Muscle of leg (tissue), 16 donors: ENCODE data around the gene MYH10. TPM values are rescaled to one million over a fixed set of nuclear protein-coding genes. Genes with fewer than 3 reads are reported as not detected.

Experiments used
- DNase-seq: peaks from one replicate; pipeline ENCODE4 v3.0.0; 2013
- H3K27ac ChIP-seq: one replicate; pipeline ENCODE4 v1.5.1; 2013; ENCODE audit warnings: mild to moderate bottlenecking, low read length, control low read depth
- H3K27me3 ChIP-seq: one replicate; pipeline ENCODE4 v1.6.1; 2013; ENCODE audit warnings: low read length; ENCODE audit not compliant: control insufficient read depth, insufficient read depth
- H3K36me3 ChIP-seq: one replicate; pipeline ENCODE4 v1.6.1; 2013; ENCODE audit warnings: low read length; ENCODE audit not compliant: control insufficient read depth, insufficient read depth
- H3K4me1 ChIP-seq: one replicate; pipeline ENCODE4 v1.6.1; 2013; ENCODE audit warnings: low read length; ENCODE audit not compliant: control insufficient read depth, insufficient read depth
- H3K4me3 ChIP-seq: one replicate; pipeline ENCODE4 v1.5.1; 2013; ENCODE audit warnings: low read length, control low read depth
- H3K9me3 ChIP-seq: replicated peaks from 2 replicates; pipeline ENCODE4 v1.6.1; 2013; ENCODE audit warnings: low read depth, low read length; ENCODE audit not compliant: control insufficient read depth
- WGBS: methylation state at CpG from one replicate; pipeline ENCODE4 v1.1.5; 2013; ENCODE audit warnings: missing lambda C conversion rate; ENCODE audit not compliant: insufficient coverage; 5-methylcytosine and 5-hydroxymethylcytosine counted together
- long read RNA-seq, 11 donors: transcript quantifications; one replicate each; lab custom pipeline, GENCODE V29; 2026
- polyA plus RNA-seq, 8 donors: library from polyadenylated mRNA; unstranded; fragments of 120-200 nt; gene quantifications; one replicate each; pipeline versions ENCODE4 v1.2.1 to v1.2.3, GENCODE V29; 2013; ENCODE audit warnings: inconsistent platforms in 1 of 8, low replicate concordance in 1 of 8; ENCODE audit not compliant: insufficient read length in 8 of 8, insufficient read depth in 1 of 8
- total RNA-seq: library from RNA; stranded (reverse); fragments of 120-200 nt; gene quantifications from one replicate; pipeline ENCODE4 v1.2.4, GENCODE V29; 2013

The MYH10 gene
- 57.6 TPM for total RNA-seq
- polyA plus RNA-seq: 10 to 100 TPM; 44.2 to 92.6 (median 73.2) TPM
- long read RNA-seq, donor 1, partial matches to known transcripts: 6 of 6 reads
- long read RNA-seq, donor 1, other reads (novel, unspliced or antisense): 0 of 6 reads
- long read RNA-seq, donor 2, partial matches to known transcripts: 0 of 1 reads
- long read RNA-seq, donor 2, other reads (novel, unspliced or antisense): 0 of 1 reads
- long read RNA-seq, donor 3, partial matches to known transcripts: 26 of 26 reads
- long read RNA-seq, donor 3, other reads (novel, unspliced or antisense): 0 of 26 reads
- long read RNA-seq, donor 4, partial matches to known transcripts: 5 of 5 reads
- long read RNA-seq, donor 4, other reads (novel, unspliced or antisense): 0 of 5 reads
- long read RNA-seq, donor 5, partial matches to known transcripts: 62 of 64 reads
- long read RNA-seq, donor 5, other reads (novel, unspliced or antisense): 0 of 64 reads
- long read RNA-seq, donor 6, full-length matches to known transcripts: 2 of 8 reads
- long read RNA-seq, donor 6, partial matches to known transcripts: 6 of 8 reads
- long read RNA-seq, donor 6, other reads (novel, unspliced or antisense): 0 of 8 reads
- long read RNA-seq, donor 7, partial matches to known transcripts: 7 of 10 reads
- long read RNA-seq, donor 7, other reads (novel, unspliced or antisense): 0 of 10 reads
- long read RNA-seq, donor 8, partial matches to known transcripts: 0 of 1 reads
- long read RNA-seq, donor 8, other reads (novel, unspliced or antisense): 0 of 1 reads
- long read RNA-seq, donor 9, partial matches to known transcripts: 5 of 6 reads
- long read RNA-seq, donor 9, other reads (novel, unspliced or antisense): 0 of 6 reads
- long read RNA-seq, donor 10, full-length matches to known transcripts: 2 of 17 reads
- long read RNA-seq, donor 10, partial matches to known transcripts: 15 of 17 reads
- long read RNA-seq, donor 10, other reads (novel, unspliced or antisense): 0 of 17 reads
- long read RNA-seq, donor 11: 0 reads

DNA sequence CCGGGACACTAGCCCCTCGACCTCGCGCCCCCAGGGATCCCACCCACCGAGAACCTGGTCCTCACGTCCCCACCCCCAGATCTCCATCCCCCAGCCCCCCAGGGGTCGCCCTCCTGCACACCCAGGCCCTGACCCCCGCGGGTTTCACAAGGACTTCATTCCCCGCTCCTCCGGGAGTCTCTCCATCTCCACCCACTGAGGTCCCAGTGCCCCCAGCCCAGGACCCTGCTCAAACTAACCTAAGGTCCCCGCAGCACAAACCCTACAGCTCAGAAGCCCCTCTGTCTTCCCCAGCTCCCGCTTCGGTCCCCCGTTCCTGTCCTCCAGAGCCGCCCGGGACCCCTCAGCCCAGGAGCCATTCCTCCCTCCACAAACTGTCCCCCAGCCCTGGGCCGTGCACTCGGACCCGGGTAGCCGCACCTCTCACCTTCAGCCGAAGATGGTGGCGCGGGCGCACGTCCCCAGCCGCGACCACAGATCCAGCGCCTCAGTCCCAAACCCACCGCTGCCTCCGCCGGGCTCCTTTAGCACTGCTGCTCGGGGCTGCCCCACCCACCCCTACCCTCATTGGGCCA is at the start of gene MYH10:
MYH10 (minus strand) TSS at position 499 of the 575 bp plus-strand sequence. CDS start 7,479 bp downstream, outside the sequence.
- no peaks in the 10 kb centered on the region for H3K9me3 ChIP-seq
- peak; percentile 44 for DNase-seq
- under 1% methylated on average over 26 of the region's 33 CpGs for WGBS
- H3K27me3 ChIP-seq: peaks cover 2% of the 10 kb centered on the region
- H3K27ac ChIP-seq: peak within 1 kb of the TSS; percentile 89
- peak within 1 kb of the TSS; percentile 72 for H3K4me3 ChIP-seq
- H3K36me3 ChIP-seq: no peaks in the 10 kb centered on the region
- peaks cover 12% of the 10 kb centered on the region for H3K4me1 ChIP-seq

DNA sequence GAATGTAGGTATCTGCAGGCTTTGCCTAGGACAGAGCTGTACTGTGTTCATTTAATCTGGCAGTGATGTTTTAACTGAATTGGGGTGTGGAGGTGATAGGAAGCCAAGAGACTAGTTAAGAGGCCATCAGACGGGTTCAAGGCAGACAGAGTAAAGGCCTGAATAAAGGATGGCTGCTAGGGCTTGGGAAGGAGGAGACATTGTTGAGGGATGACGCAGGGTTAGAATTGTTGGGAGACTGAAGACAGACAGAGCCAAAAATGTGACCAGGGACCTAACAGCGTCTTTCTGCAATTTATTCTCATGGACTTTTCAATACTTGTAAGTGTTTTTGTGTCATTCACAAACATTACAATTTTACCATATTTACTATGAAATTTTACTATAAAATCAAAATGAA is 48.6 kb upstream of the MYH10 start:
- Histone ChIP-seq H3K4me3 (no peak overlapping the region), H3K27me3 (peaks cover 2% of the 10 kb centered on the region), H3K9me3 (no peaks in the 10 kb centered on the region), H3K36me3 (no peaks in the 10 kb centered on the region), H3K27ac (no peak overlapping the region), H3K4me1 (peaks cover 31% of the 10 kb centered on the region)
- 64% methylated on average over 1 of the region's 3 CpGs for WGBS
- peak; percentile 74 for DNase-seq

DNA sequence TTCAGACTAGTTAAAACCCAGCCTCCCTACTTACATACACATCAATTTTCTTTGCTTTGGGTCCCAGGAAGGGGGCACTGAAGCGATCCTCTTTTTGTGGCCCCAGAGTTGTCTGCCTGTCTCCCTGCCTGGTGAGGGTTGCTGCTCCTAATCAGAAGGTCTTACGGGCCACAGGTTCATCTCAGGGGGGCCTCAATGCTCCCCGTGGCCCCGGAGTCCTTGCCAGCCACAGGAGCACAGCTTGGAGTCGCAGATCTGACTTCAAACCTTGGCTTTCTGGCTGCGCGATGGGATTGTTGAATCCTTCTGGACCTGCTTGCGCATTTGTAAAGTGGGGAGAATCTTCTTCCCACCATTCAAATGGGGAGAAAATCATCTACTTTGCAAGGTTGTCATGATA is 44.8 kb upstream of the MYH10 start:
- no peak overlapping the region for H3K4me3 ChIP-seq
- H3K27ac ChIP-seq: peak overlapping the region; percentile 87
- H3K36me3 ChIP-seq: no peaks in the 10 kb centered on the region
- peaks cover 2% of the 10 kb centered on the region for H3K27me3 ChIP-seq
- no peaks in the 10 kb centered on the region for H3K9me3 ChIP-seq
- DNase-seq: no peak
- peaks cover 34% of the 10 kb centered on the region for H3K4me1 ChIP-seq
- WGBS: 30% methylated on average over 4 of the region's 8 CpGs

DNA sequence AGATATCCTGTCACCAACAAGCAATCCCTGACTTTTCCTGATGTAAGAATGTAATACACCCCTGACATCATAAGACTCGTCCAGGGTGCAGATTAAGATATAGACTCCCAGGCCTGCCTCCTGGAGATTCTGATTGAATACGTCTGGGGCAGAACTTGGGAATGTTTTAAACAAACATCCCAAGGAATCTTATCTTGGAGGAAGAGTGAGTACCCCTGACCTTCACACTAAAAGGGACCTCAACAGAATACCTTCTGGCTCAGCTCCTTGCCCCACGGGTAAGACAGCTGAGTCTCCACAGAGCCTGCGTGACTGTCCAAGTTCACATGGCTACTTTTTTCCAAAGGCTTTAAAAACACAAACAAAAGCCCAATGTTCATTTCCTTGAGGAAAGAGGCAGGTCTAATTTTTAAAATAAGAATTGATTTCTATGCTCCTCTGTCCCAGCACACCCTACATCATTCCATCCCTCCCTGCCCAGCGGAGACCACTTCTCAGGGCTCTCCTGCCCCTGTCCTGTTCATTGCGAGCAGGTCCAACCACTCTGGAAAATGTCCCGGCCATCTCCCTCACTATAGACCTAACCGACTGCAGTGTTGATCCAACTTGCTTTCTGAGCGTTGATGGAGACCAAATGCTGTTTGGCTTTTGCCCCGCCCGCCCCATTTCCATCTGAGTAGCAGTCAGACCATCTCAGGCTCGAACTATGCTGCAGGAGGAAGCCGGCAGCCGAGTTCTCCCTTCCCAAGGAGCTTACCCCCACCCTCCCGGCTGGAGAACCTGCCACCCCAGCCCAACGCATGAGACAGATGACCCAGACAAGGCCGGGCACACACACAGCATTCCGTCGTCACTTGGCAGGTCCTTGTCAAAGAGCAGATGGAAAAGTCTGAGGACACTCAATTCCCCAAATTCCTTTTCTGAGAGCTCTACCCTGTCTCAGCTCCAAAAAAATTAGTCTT is 44.1 kb upstream of the MYH10 start:
- peak; percentile 93 for DNase-seq
- Histone ChIP-seq H3K4me1 (peaks cover 27% of the 10 kb centered on the region), H3K27me3 (peaks cover 2% of the 10 kb centered on the region), H3K27ac (peak overlapping the region; percentile 87), H3K36me3 (no peaks in the 10 kb centered on the region), H3K9me3 (no peaks in the 10 kb centered on the region), H3K4me3 (no peak overlapping the region)
- 11% methylated on average over 9 of the region's 19 CpGs for WGBS

DNA sequence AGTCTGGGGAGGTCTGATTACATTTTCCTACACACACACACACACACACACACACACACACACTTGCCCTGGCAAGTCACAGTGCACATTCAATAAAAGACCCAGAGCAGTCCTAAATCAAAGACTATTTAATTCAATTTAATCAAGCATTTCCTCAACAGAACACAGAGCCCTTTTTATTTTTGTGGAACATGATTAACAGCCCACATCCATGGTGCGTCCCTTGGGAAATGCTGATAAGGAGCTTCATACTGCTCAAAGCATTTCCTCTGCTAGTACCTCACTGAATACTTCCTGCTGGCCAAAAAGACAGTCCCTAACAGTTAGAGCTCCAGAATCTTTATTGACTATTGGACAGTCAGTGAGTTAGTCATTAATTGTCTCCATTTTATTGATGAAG is 43.1 kb upstream of the MYH10 start:
- no peak overlapping the region for H3K4me3 ChIP-seq
- no peaks in the 10 kb centered on the region for H3K36me3 ChIP-seq
- H3K4me1 ChIP-seq: peaks cover 26% of the 10 kb centered on the region
- H3K27me3 ChIP-seq: peaks cover 2% of the 10 kb centered on the region
- no CpG with 5 or more reads among the region's 1 CpG for WGBS
- peak overlapping the region; percentile 87 for H3K27ac ChIP-seq
- DNase-seq: peak; percentile 50
- H3K9me3 ChIP-seq: no peaks in the 10 kb centered on the region

DNA sequence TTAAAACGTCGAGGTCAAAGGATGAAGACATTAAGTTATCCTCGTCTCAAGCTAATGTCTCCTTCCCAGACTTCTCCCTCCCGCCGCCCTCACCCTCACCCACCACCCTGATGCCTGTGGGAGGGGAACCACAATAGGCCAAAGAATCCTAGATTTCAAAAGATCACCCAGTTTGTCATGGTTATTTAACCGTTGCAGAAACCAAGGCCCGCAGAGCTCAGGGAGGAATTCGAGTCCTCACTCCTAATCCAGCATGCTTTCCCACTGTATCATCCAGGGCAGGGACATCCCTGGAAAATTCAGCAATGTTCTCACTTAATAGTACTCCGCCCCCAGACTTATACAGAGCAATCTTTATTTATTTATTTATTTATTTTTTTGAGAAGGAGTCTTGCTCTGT is 41.8 kb upstream of the MYH10 start:
- no peaks in the 10 kb centered on the region for H3K9me3 ChIP-seq
- no peak overlapping the region for H3K4me3 ChIP-seq
- no peak overlapping the region for H3K27ac ChIP-seq
- H3K27me3 ChIP-seq: peaks cover 2% of the 10 kb centered on the region
- H3K4me1 ChIP-seq: peaks cover 26% of the 10 kb centered on the region
- 80% methylated on average over 4 of the region's 9 CpGs for WGBS
- H3K36me3 ChIP-seq: no peaks in the 10 kb centered on the region
- no peak for DNase-seq

DNA sequence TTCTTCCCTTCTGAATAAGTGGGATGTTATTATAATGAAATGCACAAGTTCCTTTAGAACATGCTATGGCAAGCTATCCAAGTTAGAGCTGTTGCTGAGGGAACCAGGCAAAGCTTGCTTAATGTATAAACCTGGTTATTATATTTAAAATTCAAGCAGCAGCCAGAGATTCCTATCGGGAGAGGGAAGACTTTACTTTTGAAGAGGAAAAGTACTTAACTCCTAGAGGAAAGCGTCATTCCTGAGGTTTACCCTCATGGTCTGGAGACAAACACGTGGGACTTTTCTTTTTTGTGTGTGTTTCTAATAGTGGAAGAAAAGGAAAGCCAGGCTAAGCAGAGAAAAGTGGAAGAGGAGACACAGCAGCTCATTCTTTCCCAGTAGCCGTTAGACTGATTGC is 39.9 kb upstream of the MYH10 start:
- WGBS: 7% methylated on average over 3 of the region's 4 CpGs
- no peaks in the 10 kb centered on the region for H3K9me3 ChIP-seq
- H3K4me1 ChIP-seq: peaks cover 24% of the 10 kb centered on the region
- no peaks in the 10 kb centered on the region for H3K36me3 ChIP-seq
- H3K4me3 ChIP-seq: peak overlapping the region; percentile 8
- peak overlapping the region; percentile 89 for H3K27ac ChIP-seq
- peak; percentile 93 for DNase-seq
- peaks cover 2% of the 10 kb centered on the region for H3K27me3 ChIP-seq

DNA sequence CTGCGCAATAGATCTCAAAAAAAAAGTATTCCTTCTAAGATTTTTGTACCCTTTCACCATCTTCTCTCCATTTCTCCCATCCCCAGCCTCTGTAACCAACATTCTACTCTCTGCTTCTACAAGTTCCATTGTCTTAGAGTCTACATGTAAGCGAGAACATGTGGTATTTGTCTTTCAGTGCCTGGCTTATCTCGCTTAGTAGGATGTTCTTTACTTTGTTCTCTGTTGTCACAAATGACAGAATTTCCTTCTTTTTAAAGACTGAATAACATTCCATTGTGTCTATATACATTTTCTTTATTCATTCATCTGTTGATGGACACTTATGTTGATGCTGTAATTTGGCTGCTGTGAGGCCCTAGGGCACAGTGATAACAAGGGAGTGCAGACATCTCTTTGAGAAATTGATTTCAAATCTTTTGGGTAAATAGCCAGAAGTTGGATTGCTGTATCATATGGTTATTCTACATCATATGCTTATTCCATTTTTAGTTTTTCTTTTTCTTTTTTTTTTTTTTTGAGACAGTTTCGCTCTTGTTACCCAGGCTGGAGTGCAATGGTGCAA is 37.7 kb upstream of the MYH10 start:
- no peaks in the 10 kb centered on the region for H3K27me3 ChIP-seq
- no peak for DNase-seq
- H3K4me1 ChIP-seq: peaks cover 5% of the 10 kb centered on the region
- 60% methylated on average over 1 of the region's 4 CpGs for WGBS
- H3K36me3 ChIP-seq: no peaks in the 10 kb centered on the region
- H3K27ac ChIP-seq: no peak overlapping the region
- H3K4me3 ChIP-seq: no peak overlapping the region
- H3K9me3 ChIP-seq: no peaks in the 10 kb centered on the region

DNA sequence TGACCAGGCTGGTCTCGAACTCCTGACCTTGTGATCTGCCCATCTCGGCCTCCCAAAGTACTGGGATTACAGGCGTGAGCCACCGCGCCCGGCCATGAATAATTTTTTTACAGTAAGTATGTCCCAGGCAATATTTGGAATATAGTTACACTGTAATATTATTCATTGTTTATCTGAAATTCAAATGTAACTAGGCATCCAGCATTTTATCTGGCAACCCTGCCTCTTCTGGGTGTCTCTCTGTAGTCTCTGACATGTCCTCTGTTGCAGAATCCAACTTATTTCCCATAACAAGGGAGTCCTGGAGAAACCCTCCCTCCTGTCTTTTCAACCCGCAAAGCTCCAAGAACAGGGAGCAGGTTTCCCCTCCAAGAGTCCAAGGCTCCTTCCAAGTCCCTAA is 36.9 kb upstream of the MYH10 start:
- WGBS: 50% methylated on average over 1 of the region's 7 CpGs
- no peak overlapping the region for H3K27ac ChIP-seq
- no peak for DNase-seq

More for the DNA sequence above, 36.9 kb upstream of the MYH10 start:
- Histone ChIP-seq H3K4me3 (no peak overlapping the region), H3K4me1 (peaks cover 5% of the 10 kb centered on the region), H3K36me3 (no peaks in the 10 kb centered on the region), H3K9me3 (no peaks in the 10 kb centered on the region), H3K27me3 (no peaks in the 10 kb centered on the region)
